GM19025 (cell line): Measurements from ENCODE around the gene NPY.
"Not testable (repeated sequence)": the region's sequence is repeated elsewhere in the genome, so short reads cannot be mapped to it uniquely, and the experiment has no call there.

ENCODE experiments used
- ATAC-seq: cut with Tn5 transposase; IDR thresholded peaks from one replicate; pipeline ENCODE4 v1.9.1; 2021; ENCODE audit warnings: mild to moderate bottlenecking, low read depth, moderate library complexity; ENCODE audit not compliant: unreplicated experiment

The NPY gene

DNA sequence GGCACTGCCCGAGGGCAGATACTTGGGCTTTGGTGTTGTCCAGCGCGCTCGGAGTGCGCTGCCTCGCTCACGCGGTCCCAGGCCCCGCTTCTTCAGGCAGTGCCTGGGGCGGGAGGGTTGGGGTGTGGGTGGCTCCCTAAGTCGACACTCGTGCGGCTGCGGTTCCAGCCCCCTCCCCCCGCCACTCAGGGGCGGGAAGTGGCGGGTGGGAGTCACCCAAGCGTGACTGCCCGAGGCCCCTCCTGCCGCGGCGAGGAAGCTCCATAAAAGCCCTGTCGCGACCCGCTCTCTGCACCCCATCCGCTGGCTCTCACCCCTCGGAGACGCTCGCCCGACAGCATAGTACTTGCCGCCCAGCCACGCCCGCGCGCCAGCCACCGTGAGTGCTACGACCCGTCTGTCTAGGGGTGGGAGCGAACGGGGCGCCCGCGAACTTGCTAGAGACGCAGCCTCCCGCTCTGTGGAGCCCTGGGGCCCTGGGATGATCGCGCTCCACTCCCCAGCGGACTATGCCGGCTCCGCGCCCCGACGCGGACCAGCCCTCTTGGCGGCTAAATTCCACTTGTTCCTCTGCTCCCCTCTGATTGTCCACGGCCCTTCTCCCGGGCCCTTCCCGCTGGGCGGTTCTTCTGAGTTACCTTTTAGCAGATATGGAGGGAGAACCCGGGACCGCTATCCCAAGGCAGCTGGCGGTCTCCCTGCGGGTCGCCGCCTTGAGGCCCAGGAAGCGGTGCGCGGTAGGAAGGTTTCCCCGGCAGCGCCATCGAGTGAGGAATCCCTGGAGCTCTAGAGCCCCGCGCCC, at the start of gene NPY:
NPY (plus strand) TSS at position 294 of the 802 bp plus-strand sequence. CDS start 1,051 bp downstream, outside the sequence.
- no peak for ATAC-seq

DNA sequence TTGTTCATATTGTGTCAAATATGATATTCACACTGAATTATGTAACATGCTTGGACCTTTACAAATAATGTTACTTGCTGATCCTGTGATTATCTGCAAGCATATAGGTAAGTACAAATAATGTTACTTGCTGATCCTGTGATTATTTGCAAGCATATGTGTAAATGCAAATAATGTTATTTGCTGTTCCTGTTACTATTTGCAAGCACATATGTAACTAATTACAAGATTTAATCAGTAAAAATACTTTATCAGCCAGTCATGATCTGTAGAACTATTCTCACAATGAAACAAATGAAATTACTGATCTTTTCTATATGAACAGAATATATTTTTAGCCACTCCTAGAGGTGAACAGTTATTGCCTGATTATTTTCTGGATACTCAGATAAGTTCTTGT, 44.7 kb upstream of the NPY start:
- ATAC-seq, result no peak

DNA sequence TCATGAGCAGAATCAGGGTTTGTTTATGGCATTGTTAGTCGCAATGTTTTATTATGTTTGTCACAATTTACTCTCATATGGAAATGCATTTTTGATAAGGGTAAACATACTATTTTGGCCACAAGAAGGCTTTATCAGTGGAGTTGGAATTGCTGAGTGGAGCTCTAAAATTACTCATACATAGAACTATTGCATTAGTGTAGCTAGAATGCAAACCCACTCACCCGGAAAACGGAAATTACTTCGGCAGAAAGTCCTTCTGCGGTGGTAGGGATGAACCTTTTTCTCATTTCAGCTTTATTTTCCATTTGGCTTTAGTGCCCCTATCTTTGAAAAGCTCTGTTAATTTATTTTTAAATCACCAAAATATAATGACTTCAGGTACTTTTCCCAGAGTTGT, 42.8 kb upstream of the NPY start:
- no peak for ATAC-seq

DNA sequence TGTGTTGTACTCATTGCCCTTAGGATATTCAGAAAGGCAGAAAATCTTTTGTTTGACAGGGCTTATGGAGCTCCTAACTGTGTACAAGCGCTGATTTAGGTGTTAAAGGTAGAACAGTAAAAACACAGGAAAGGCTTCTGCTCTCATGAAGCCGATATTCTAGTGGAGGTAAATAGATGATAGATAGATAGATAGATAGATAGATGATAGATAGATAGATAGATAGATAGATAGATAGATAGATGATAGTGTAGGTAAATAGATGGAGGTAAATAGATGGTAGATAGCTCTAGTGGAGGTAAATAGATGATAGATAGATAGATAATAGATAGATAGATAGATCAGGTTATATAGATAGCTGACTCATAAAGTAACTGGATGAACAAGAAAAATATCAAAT, 39.4 kb upstream of the NPY start:
- no peak for ATAC-seq

DNA sequence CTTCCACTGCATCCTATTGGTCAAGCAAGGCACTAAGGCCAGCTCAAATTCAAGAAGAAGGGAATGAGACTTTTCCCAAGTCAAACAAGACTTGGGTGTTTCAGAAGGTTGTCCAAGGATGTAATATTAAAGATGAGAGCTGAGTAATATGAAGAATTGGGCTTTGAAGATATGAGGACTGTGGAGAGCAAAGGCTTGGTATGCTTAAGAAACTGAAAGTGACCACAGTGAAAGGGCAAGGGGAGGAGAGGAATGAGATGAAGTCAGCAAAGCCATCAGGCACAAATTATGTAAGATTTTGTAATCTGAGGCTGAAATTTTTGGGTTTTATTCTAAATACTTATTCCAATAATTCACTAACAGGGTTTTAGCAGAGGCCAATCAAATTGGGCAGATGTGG, 38.6 kb upstream of the NPY start:
- ATAC-seq, result no peak

DNA sequence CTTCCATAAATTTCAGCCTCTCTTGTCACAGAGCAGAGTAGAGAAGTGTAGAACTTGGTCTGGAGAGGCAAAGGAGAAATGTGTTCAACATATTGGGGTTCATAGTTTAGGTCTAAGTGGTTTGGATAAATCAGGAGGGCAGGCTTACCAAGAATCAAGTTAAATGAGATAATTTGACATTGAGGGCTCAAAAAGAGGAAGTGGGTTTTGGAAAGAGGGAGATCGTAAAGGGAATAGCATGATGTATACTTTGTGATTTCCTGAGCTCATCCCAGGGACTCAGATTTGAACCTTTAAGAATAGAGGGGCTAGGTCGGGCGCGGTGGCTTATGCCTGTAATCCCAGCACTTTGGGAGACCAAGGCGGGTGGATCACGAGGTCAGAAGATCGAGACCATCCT, 34.7 kb upstream of the NPY start:
- no peak for ATAC-seq

DNA sequence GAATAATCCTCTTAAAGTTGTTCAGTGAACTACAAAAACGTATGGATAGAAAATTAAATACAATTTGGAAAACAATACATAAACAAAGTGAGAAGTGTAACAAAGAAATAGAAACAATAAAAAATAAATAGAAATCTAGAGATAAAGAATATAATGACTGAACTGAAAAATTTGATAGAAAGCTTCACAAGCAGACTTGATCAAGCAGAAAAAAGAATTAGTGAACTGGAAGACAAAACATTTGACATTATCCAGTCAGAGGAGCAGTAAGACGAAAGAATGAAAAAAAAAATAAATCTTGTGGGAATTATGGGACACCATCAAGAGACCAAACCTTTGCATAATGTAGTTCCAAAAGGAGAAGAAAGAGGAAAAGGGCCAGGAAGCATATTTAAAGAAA, 32.4 kb upstream of the NPY start:
- no peak for ATAC-seq

DNA sequence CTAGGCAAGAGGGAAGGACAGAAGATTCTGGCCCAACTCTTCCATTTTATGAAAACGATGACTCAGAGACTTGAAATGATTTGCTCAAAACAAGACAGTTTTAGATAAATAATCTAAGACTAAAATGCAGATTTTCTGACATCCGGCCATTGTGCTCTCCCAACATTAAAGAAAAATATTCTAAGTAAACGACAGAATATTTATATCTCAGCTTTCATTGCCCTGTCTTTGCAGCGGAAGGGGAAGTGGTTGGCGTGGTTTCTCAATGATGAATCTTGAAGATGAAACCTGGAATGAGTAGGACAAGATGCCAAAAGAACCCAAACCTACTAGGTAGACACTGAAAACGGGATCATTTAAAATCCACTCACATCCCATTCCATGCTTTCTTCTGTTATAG, 28.9 kb upstream of the NPY start:
- ATAC-seq, result no peak

DNA sequence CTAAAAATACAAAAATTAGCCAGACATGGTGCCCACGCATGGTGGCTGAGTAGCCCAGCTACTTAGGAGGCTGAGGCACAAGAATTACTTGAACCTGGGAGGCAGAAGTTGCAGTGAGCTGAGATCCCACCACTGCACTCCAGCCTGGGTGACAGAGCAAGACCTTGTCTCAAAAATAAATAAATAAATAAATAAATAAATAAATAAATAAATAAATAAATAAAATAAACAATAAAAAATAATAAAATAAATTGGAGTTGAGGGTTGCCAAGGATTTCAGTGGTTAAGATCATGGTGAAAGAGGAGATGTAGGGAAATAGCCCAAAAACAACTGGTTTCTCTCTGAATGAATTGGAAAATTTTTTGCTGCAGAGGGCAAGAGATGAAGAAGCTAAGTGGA, 25.7 kb upstream of the NPY start:
- ATAC-seq, result not testable (repeated sequence)

DNA sequence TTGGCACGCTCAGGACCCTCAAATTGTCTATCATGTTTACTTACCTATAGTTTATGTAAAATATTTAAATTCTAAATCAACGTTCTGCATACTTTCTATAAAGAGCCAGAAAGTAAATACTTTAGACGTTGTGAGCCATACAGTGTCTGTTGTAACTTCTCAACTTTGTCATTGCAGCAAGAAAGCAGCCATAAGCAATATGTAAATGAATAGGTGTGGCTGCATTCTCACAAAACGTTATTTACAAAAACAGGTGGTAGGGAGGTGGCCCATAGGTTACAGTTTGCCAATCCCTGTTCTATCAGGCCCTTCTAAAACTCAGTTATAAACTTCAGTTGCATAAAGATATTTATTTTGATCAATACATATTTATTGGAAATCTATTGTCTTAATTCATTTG, 12.1 kb upstream of the NPY start:
- no peak for ATAC-seq

DNA sequence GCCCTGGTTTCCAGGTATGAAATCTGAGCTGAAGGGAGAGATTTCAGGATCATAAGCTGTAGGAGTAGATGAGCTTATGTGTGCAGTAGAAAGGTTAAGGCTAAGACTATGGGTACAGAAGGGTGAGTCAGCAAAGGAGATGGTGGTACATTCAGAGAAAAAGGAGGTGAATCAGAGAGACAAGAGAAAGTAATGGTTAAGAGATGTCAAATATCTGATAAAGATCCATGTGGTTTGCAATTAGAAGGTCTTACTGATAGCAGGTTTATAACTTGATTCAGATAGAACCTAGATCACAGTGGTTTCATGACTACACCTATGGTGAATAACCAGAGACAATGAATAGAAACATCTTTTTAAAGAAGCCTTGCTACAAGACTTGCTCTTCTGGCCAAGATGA, 4.5 kb upstream of the NPY start:
- no peak for ATAC-seq

DNA sequence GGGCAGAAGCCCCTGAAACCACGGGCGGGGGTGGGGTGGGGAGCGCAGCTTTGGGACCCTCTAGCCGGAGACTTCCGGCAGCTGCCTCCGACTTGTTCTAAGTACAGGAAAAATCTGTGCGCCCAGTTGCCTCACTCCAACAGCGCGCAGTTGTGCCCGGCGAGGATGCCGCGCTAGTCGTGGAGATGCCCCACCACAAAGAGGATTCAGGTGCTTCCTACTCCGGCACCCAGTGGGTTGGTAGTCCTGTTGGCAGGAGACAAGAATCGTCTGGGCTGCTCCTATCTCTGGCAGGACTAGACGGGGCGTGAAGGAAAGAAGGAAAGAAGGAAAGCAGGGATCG, 465 bp upstream of the NPY start:
- no peak for ATAC-seq

DNA sequence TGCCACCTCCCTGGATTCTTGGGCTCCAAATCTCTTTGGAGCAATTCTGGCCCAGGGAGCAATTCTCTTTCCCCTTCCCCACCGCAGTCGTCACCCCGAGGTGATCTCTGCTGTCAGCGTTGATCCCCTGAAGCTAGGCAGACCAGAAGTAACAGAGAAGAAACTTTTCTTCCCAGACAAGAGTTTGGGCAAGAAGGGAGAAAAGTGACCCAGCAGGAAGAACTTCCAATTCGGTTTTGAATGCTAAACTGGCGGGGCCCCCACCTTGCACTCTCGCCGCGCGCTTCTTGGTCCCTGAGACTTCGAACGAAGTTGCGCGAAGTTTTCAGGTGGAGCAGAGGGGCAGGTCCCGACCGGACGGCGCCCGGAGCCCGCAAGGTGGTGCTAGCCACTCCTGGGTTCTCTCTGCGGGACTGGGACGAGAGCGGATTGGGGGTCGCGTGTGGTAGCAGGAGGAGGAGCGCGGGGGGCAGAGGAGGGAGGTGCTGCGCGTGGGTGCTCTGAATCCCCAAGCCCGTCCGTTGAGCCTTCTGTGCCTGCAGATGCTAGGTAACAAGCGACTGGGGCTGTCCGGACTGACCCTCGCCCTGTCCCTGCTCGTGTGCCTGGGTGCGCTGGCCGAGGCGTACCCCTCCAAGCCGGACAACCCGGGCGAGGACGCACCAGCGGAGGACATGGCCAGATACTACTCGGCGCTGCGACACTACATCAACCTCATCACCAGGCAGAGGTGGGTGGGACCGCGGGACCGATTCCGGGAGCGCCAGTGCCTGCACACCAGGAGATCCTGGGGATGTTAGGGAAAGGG, 913 bp downstream of the NPY start:
- ATAC-seq, result no peak

DNA sequence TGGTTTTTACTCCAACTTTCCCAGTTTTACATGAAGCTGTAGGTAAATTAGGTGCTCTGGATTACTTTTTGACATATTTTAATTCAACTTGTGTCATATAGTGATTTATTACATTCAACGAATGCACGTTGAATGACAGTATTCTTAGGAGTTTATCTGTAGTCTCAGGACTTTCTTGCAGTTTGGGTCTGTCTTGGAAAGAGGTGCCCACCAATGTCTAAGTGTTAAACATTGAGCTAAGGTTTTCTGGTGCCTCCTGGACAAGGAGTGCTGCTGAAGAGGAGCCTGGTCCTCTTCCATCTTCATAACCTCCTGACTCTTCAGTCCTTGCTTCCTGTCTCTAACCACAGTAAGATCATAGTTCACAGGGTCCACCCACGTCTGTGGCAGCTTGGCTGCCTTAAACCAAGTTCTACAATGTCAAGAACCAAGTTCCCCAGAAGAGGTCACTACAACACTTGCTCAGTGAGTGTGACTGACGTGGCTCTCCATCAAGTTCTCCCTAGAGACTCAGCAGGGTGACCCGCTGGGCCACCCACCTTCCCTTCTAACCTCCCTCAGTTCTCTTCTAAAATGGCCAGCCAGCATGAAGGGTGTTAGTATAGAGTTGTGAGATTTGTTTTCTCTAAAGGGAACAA, 6.1 kb downstream of the NPY start:
- peak; percentile 97 for ATAC-seq

DNA sequence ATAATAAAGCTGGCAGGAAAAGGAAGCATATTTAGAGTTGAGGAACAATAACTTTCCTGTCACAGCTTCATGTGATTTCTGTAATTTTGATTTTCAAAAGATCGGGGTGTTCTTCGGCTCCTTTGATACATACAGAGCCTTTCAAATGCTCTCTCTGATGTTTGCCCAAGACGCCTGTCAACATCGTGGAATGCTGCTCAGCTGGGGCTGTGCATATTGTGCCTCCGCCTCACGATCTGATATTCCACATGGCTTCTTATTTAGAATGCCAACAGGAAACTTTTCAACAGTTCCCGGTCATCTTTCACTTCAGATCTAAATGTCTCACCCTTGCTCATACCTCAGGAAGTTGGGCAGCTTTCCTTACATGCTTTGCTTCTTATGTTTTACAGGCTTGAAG, 7.3 kb downstream of the NPY start:
- no peak for ATAC-seq

DNA sequence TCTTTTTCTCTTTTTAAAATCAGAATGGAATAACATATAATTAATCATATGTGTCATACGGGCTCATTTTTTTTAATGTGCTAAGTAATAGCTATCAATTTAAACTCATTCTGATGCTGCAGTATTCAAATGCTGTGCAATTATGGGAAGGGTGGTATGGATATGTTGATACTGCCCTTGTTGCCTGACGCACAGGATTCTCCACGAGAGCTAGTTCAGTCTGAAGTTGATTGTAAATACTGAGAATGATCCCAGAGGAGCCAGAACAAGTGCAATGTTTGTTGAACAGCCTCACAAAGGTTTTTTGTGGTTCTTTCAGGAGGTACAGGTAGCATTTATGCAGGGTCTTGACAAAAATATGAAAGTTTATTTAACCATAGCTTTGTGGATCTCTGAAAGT, 13.4 kb downstream of the NPY start:
- no peak for ATAC-seq

DNA sequence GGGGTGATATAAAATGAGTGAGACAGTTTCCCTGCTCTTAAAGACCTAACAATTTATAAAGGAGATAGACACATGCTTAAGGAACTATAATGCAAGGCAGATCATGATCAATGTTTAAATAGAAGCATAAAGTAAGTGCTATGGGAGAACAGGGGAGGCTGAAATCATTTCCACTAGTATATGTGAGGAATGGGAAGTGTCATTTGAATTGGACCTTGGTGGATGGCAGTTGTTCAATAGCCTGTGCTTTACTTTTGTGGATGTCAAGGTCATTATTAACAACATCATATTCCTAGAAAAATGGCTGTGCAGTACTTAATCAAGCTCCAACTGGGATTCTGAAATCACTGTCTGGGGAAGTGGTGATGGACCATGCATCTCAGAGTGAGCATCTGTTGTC, 14.7 kb downstream of the NPY start:
- ATAC-seq, result no peak

DNA sequence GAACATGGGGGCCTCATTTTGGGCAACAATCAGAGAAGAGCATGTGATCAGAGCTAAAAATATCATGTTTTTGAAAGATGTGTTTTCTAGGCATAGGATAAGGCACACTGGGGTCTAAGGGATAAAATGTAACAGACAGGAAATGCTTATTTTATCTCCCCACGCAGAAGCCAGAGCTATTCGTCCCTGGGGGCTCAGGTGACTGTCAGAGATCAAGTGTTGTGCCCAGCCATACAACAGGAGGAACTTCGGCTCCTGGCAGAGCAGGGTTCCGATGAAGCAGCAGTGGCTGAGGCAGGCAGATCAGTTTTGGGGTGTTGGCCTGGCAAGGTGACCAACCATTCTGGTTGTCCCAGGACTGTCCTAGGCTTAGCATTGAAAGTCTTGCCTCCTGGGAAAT, 15.2 kb downstream of the NPY start:
- no peak for ATAC-seq

DNA sequence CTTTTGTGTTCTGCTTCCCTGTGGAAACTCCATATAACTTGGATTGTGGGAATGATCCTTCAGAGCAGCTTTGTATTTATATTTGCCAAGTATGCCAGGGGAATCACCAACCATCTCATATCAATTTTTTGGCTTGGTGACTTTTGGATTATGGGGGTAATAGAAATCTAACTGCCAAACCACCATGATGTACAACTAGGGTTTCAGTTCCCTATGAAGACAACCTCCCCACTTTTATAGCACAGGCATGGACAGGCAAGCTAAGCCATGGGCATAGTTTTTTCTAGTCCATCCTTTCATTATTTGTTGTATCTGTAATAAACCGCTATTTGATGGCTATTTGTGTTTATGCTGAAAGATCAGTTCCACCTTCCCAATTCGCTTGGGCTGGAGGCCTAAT, 17.7 kb downstream of the NPY start:
- no peak for ATAC-seq

DNA sequence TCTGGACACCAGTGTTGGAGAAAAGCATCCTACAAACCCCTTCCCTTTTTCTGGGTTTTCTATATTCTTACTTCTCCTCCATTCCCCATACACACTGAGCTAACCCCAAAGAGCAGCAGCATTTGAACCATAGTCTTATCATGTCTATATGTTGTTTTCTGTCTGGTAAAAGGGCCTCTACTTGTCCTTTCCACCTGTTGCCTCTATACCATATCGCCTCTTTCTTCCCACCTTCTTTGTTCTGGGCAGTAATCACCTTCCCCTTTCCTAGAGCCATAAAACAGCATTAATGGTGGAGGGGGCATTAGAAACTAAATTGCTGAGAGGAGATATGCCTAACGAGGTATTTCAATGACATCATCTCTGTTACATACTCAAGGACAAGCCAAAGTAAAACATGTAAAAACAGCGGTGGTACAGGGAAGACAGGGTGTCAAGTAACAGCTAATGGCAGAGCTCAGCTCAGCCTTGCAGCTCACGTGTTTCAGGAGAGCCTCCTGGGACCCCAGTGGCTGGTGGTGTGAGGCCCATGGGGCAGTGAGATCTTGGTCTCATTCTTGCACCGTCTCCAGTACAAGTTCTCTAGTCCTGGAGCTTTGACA, 20.6 kb downstream of the NPY start:
- ATAC-seq, result no peak

DNA sequence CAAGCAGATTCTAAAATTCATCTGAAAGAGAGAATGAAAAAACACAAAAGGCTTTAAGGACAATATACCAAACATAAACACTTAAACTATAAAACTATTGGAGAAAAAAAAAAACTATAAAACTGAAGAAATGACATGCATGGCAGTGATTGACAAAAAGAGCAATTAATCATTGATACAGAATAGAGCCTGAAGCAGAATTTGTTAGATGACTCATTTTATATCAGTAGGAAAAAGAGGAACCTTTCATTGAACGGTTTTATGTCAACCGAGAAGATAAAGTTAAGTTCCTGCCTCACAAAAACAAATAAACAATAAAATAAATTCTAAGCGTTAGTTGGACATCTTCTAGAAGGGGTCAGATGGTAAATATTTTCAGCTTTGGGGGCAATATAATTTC, 23.3 kb downstream of the NPY start:
- no peak for ATAC-seq
